ENCODE measurements around the gene OR6A2. TPM values are rescaled to one million over a fixed set of nuclear protein-coding genes. Genes with fewer than 3 reads are reported as not detected.

The OR6A2 gene
- total and polyA plus RNA-seq, 2 donors (not counting 3 experiments of a cell fraction or from before 2014, with no cell fraction given) = 0.06 to 0.27 TPM

DNA sequence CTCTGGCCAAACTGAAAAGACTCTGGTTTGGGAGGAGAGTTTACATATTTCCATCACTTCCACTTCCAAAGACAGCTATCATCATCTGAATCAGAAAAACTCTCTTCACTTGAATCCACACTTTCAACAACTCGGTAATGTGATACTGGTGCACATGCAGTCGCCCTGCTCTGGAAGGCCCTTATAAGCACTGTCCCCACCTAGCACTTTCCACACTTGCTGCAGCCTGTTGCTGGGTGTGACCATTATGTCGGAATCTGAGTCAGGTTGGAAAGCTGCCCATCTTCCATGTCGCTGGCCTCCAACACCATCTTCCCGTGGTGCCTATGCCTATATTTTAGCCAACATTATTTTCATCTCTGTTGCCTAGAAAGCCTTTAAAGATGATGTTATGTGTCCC lies 44.9 kb upstream of the OR6A2 start:
- DNase-seq (ENCODE audit: low read depth, low spot score) = no peak
- no TSS peak for BruUV-seq (replicated peaks)
- Histone ChIP-seq H2AFZ (ENCODE audit: low read depth, low read length) (no peak overlapping the region), H3K27me3 (ENCODE audit: control insufficient read depth in 2 of 2, insufficient read depth in 2 of 2, low read length in 2 of 2) (peaks cover 0 to 2% of the 10 kb centered on the region in 2 experiments), H3K36me3 (ENCODE audit: control insufficient read depth in 2 of 2, extremely low read depth in 1 of 2, insufficient read depth in 2 of 2, low read length in 2 of 2) (no peaks in the 10 kb centered on the region), H3K79me2 (ENCODE audit: control insufficient read depth, insufficient read depth, low read length) (no peaks in the 10 kb centered on the region), H3K9me3 (replicated peaks; ENCODE audit: control insufficient read depth, insufficient read depth, low read length) (no peaks in the 10 kb centered on the region), H4K20me1 (replicated peaks; ENCODE audit: control insufficient read depth, extremely low read depth, insufficient read depth, low read length) (no peaks in the 10 kb centered on the region), H3K9me1 (replicated peaks; ENCODE audit: control insufficient read depth, extremely low read depth, insufficient read depth, low read length) (no peaks in the 10 kb centered on the region), H3K27ac (ENCODE audit: insufficient read depth, low read depth, low read length) (no peak overlapping the region), H3K9ac (replicated peaks; ENCODE audit: extremely low read depth, insufficient read depth, low read length) (no peak overlapping the region), H3K4me1 (ENCODE audit: control insufficient read depth, extremely low read depth, insufficient read depth, low read length) (no peaks in the 10 kb centered on the region), H3K4me2 (ENCODE audit: insufficient read depth, low read length) (no peak overlapping the region), H3K4me3 (replicated peaks in 1 of 3; ENCODE audit: insufficient read depth in 1 of 3, low read depth in 1 of 3, low read length in 3 of 3) (no peak overlapping the region)
- ChIA-PET POLR2A (no interaction called here), CTCF (interaction anchor here (0.7 to 0.9 kb wide), 2 partner anchors 11 to 14 kb away, joined by 3 read pairs; no protein-coding TSS in a partner anchor)
- TF ChIP-seq MYC (IDR thresholded peaks at IDR 0.05; ENCODE audit: low read depth, low read length) (no peak), EZH2 (IDR thresholded peaks at IDR 0.05; ENCODE audit: borderline replicate concordance, low read depth, low read length, severe bottlenecking) (no peak), GATA2 (IDR thresholded peaks at IDR 0.05; ENCODE audit: insufficient read depth, insufficient read length, low read depth, low read length) (no peak), FOS (IDR thresholded peaks at IDR 0.05; ENCODE audit: borderline replicate concordance, insufficient read depth, low read length) (no peak), JUN (IDR thresholded peaks at IDR 0.05; ENCODE audit: borderline replicate concordance, insufficient read depth, insufficient read length, low read depth) (no peak), POLR2AphosphoS5 (IDR thresholded peaks at IDR 0.05; ENCODE audit: insufficient read depth, low read depth, low read length) (no peak), POLR2A (IDR thresholded peaks at IDR 0.05; ENCODE audit: low read depth, low read length) (no peak)
- TF ChIP-seq, protein P1, sequence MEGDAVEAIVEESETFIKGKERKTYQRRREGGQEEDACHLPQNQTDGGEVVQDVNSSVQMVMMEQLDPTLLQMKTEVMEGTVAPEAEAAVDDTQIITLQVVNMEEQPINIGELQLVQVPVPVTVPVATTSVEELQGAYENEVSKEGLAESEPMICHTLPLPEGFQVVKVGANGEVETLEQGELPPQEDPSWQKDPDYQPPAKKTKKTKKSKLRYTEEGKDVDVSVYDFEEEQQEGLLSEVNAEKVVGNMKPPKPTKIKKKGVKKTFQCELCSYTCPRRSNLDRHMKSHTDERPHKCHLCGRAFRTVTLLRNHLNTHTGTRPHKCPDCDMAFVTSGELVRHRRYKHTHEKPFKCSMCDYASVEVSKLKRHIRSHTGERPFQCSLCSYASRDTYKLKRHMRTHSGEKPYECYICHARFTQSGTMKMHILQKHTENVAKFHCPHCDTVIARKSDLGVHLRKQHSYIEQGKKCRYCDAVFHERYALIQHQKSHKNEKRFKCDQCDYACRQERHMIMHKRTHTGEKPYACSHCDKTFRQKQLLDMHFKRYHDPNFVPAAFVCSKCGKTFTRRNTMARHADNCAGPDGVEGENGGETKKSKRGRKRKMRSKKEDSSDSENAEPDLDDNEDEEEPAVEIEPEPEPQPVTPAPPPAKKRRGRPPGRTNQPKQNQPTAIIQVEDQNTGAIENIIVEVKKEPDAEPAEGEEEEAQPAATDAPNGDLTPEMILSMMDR (IDR thresholded peaks at IDR 0.05; ENCODE audit: extremely low read depth in 1 of 2, insufficient read depth in 1 of 2, low read depth in 1 of 2, low read length in 2 of 2) = no peak
- TF ChIP-seq, protein P2, sequence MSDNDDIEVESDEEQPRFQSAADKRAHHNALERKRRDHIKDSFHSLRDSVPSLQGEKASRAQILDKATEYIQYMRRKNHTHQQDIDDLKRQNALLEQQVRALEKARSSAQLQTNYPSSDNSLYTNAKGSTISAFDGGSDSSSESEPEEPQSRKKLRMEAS (IDR thresholded peaks at IDR 0.05; ENCODE audit: insufficient read depth, insufficient read length) = no peak
- intact Hi-C loops (cut with micrococcal nuclease) (no loop called here), dilution Hi-C loops (cut with MboI; ENCODE audit: extremely low pct_ligation_motif_present, low sequenced_read_pairs) (no loop called here)
- FAIRE-seq = no peak
